OCI-LY3 (cell line): ENCODE results near the gene TTF2.

ENCODE experiments used
- H2AFZ ChIP-seq: fragments of 200-600, 300-600 bp; shearing (Covaris generic); 2 replicates; pipeline ENCODE4 v1.6.0; 2014; ENCODE audit warnings: antibody characterized with exemption, low read depth, low read length
- H3K27ac ChIP-seq: fragments of 200-600, 300-600 bp; sonication (generic); 2 replicates; pipeline ENCODE4 v1.5.1; 2014; ENCODE audit warnings: mild to moderate bottlenecking, low read length, moderate library complexity, mixed read lengths
- H3K27me3 ChIP-seq: fragments of 200-600, 300-600 bp; sonication (generic); 2 replicates; pipeline ENCODE4 v1.6.1; 2014; ENCODE audit warnings: low read depth, low read length, mixed read lengths
- H3K36me3 ChIP-seq: fragments of 200-600, 300-600 bp; sonication (generic); replicated peaks from 2 replicates; pipeline ENCODE3; 2014; ENCODE audit warnings: low read depth, low read length, mixed read lengths
- H3K4me1 ChIP-seq: fragments of 300-600, 200-600 bp; sonication (generic); 2 replicates; pipeline ENCODE4 v1.6.1; 2014; ENCODE audit warnings: low read length, mixed read lengths
- H3K4me2 ChIP-seq: fragments of 200-600, 300-600 bp; sonication (generic); 2 replicates; pipeline ENCODE4 v1.6.1; 2014; ENCODE audit warnings: low read length, mixed read lengths
- H3K4me3 ChIP-seq: fragments of 300-600, 200-600 bp; sonication (generic); 2 replicates; pipeline ENCODE4 v1.5.1; 2014; ENCODE audit warnings: antibody characterized with exemption, mild to moderate bottlenecking, low read length, moderate library complexity
- H3K79me2 ChIP-seq: fragments of 300-600, 200-600 bp; shearing (Covaris generic); 2 replicates; pipeline ENCODE4 v1.6.1; 2014; ENCODE audit warnings: mild to moderate bottlenecking, low read length, mixed read lengths
- H3K9ac ChIP-seq: fragments of 300-600, 200-600 bp; shearing (Covaris generic); 2 replicates; pipeline ENCODE4 v1.6.0; 2014; ENCODE audit warnings: mild to moderate bottlenecking, low read length, moderate library complexity
- H3K9me3 ChIP-seq: fragments of 200-600, 300-600 bp; shearing (Covaris generic); 2 replicates; pipeline ENCODE4 v1.6.1; 2014; ENCODE audit warnings: low read length, mixed read lengths; ENCODE audit not compliant: insufficient read depth
- H4K20me1 ChIP-seq: fragments of 200-600, 300-600 bp; sonication (generic); 2 replicates; pipeline ENCODE4 v1.6.1; 2016; ENCODE audit warnings: low read length, mixed read lengths; ENCODE audit not compliant: insufficient read depth
- CTCF ChIP-seq: fragments of 200-600, 300-600 bp; sonication (generic); IDR thresholded peaks from 2 replicates; pipeline ENCODE4 v1.5.1; 2014; ENCODE audit warnings: antibody characterized with exemption, low read length, low read depth
- EZH2phosphoT487 ChIP-seq: fragments of 200-600 bp; shearing (Covaris generic); IDR thresholded peaks from 2 replicates; pipeline ENCODE4 v1.6.1; 2018; ENCODE audit warnings: antibody characterized with exemption, mixed run types, low read depth

Gene TTF2

GRCh38 chr1:117034791-117035290 lies 25.3 kb upstream of the TTF2 start:
- no peak overlapping the region for H3K4me3 ChIP-seq
- TF ChIP-seq CTCF = no peak
- TF ChIP-seq EZH2phosphoT487 = no peak
- no peak overlapping the region for H3K9ac ChIP-seq
- no peaks in the 10 kb centered on the region for H3K27me3 ChIP-seq
- H4K20me1 ChIP-seq = no peaks in the 10 kb centered on the region
- no peaks in the 10 kb centered on the region for H3K79me2 ChIP-seq
- no peak overlapping the region for H2AFZ ChIP-seq
- no peaks in the 10 kb centered on the region for H3K9me3 ChIP-seq
- no peaks in the 10 kb centered on the region for H3K36me3 ChIP-seq
- no peak overlapping the region for H3K4me2 ChIP-seq
- no peak overlapping the region for H3K27ac ChIP-seq
- no peaks in the 10 kb centered on the region for H3K4me1 ChIP-seq

- H3K4me3 ChIP-seq = no peak overlapping the region
- no peaks in the 10 kb centered on the region for H3K9me3 ChIP-seq
- TF ChIP-seq CTCF (no peak), EZH2phosphoT487 (no peak)
- no peak overlapping the region for H3K9ac ChIP-seq
- H3K4me1 ChIP-seq = no peaks in the 10 kb centered on the region
- H3K36me3 ChIP-seq = no peaks in the 10 kb centered on the region
- H2AFZ ChIP-seq = no peak overlapping the region
- no peaks in the 10 kb centered on the region for H3K79me2 ChIP-seq
- H4K20me1 ChIP-seq = no peaks in the 10 kb centered on the region
- H3K27me3 ChIP-seq = no peaks in the 10 kb centered on the region
- H3K27ac ChIP-seq = no peak overlapping the region
- no peak overlapping the region for H3K4me2 ChIP-seq
These were observed 24.1 kb upstream of the TTF2 start for GRCh38 chr1:117036018-117036461.

- H2AFZ ChIP-seq = no peak overlapping the region
- no peaks in the 10 kb centered on the region for H3K36me3 ChIP-seq
- TF ChIP-seq EZH2phosphoT487 (no peak), CTCF (no peak)
- H3K27me3 ChIP-seq = no peaks in the 10 kb centered on the region
- H3K4me1 ChIP-seq = no peaks in the 10 kb centered on the region
- H3K9me3 ChIP-seq = no peaks in the 10 kb centered on the region
- no peak overlapping the region for H3K4me3 ChIP-seq
- H3K27ac ChIP-seq = no peak overlapping the region
- no peaks in the 10 kb centered on the region for H4K20me1 ChIP-seq
- H3K9ac ChIP-seq = no peak overlapping the region
- H3K79me2 ChIP-seq = no peaks in the 10 kb centered on the region
- no peak overlapping the region for H3K4me2 ChIP-seq
These were observed 22.3 kb upstream of the TTF2 start for GRCh38 chr1:117037802-117038201.

- H3K4me3 ChIP-seq = no peak overlapping the region
- no peaks in the 10 kb centered on the region for H4K20me1 ChIP-seq
- H3K4me1 ChIP-seq = no peaks in the 10 kb centered on the region
- TF ChIP-seq CTCF = no peak
- H2AFZ ChIP-seq = no peak overlapping the region
- no peak overlapping the region for H3K4me2 ChIP-seq
- no peaks in the 10 kb centered on the region for H3K36me3 ChIP-seq
- H3K27me3 ChIP-seq = no peaks in the 10 kb centered on the region
- H3K79me2 ChIP-seq = no peaks in the 10 kb centered on the region
- no peak overlapping the region for H3K27ac ChIP-seq
- H3K9ac ChIP-seq = no peak overlapping the region
- no peaks in the 10 kb centered on the region for H3K9me3 ChIP-seq
These were observed 21.9 kb upstream of the TTF2 start for GRCh38 chr1:117038236-117038635.
